ENCODE results near the gene WDFY3. TPM values are rescaled to one million over a fixed set of nuclear protein-coding genes. Genes with fewer than 3 reads are reported as not detected.

The WDFY3 gene
- total and polyA plus RNA-seq, 9 of the 15 experiments (the other 6 are each of a cell fraction or from before 2014, with no cell fraction given): 0.58 to 13.5 (median 9.4) TPM

DNA sequence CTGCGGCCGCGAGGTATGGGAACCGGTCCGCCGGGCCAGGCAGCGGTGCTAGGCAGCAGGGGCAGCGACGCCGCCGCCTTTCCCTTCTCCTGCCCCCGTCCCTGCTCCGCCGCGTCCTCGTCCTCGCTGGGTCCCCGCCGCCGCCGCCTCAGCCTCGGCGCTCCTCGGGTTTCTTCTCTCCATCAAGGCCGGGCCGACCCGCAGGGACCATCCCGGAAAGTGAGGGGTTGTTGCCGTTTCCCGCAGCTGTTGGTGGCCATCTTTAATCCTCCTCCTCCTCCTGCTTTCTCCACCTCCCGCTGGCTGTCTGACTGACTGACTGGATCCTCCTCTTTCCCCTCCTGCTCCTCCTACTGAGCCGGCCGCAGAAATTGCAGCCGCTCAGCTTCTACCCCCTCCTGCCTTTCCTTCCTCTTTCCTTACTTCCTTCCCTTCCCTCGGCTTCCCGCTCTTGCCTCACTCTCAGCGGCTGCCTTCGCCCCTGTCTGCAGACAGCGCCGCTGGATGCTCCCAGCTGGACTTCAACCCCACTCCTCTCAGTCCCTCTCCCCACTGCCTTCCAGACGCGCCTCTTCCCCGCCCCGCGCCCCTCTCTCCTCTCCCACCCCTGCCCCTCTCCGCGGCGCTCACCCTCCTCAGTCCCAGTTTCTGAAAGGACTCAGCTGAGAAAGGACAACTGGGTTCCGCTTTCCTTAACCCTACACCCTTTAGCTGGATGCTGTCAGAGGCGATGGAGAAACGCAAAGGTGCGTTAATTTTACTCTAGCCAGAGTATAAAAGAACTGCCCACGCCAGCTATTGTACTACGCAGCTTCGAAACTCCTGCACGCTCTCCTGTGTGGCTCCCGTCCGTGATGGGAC is at the start of gene WDFY3 (continued):
- TF ChIP-seq, protein P1, sequence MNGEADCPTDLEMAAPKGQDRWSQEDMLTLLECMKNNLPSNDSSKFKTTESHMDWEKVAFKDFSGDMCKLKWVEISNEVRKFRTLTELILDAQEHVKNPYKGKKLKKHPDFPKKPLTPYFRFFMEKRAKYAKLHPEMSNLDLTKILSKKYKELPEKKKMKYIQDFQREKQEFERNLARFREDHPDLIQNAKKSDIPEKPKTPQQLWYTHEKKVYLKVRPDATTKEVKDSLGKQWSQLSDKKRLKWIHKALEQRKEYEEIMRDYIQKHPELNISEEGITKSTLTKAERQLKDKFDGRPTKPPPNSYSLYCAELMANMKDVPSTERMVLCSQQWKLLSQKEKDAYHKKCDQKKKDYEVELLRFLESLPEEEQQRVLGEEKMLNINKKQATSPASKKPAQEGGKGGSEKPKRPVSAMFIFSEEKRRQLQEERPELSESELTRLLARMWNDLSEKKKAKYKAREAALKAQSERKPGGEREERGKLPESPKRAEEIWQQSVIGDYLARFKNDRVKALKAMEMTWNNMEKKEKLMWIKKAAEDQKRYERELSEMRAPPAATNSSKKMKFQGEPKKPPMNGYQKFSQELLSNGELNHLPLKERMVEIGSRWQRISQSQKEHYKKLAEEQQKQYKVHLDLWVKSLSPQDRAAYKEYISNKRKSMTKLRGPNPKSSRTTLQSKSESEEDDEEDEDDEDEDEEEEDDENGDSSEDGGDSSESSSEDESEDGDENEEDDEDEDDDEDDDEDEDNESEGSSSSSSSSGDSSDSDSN (IDR thresholded peaks at IDR 0.05; ENCODE audit: borderline replicate concordance in 1 of 2, low read depth in 2 of 2, low read length in 2 of 2): peak; percentile 24 to 71; a peak in 2 of 4 replicates
- TF ChIP-seq NRF1 (conservative IDR thresholded peaks at IDR 0.05 in 1 of 2, IDR thresholded peaks at IDR 0.05 in 1 of 2) (peak in 1 of 2 experiments; percentile 9; a peak in 1 of 4 replicates), SP1 (CRISPR knock-in tag; IDR thresholded peaks at IDR 0.05) (0 out of 2 replicates have a peak, but pooled peaks have one; percentile 24), POLR2H (tag; IDR thresholded peaks at IDR 0.05; ENCODE audit: low read depth) (peak; percentile 72), HDGF (IDR thresholded peaks at IDR 0.05) (0 out of 2 replicates have a peak, but pooled peaks have one; percentile 23), HCFC1 (IDR thresholded peaks at IDR 0.05; ENCODE audit: low read depth, low read length) (no peak), CBX1 (IDR thresholded peaks at IDR 0.05; ENCODE audit: low read depth) (peak; percentile 41; the same call in 1 of the 2 replicates), ZSCAN29 (IDR thresholded peaks at IDR 0.05) (no peak), YY1 (IDR thresholded peaks at IDR 0.05; ENCODE audit: borderline replicate concordance in 1 of 3, control insufficient read depth in 1 of 3, extremely low read depth in 1 of 3, insufficient read depth in 3 of 3, insufficient read length in 1 of 3, insufficient replicate concordance in 2 of 3, low read depth in 1 of 3, low read length in 2 of 3) (peak; percentile 60 to 91 (median 75)), SUPT5H (IDR thresholded peaks at IDR 0.05) (peak; percentile 71), CREM (IDR thresholded peaks at IDR 0.05; ENCODE audit: low read depth) (no peak), RB1 (IDR thresholded peaks at IDR 0.05; ENCODE audit: low read depth) (no peak), MTA1 (IDR thresholded peaks at IDR 0.05; ENCODE audit: borderline replicate concordance) (peak; percentile 47; the same call in 1 of the 2 replicates), KAT2B (IDR thresholded peaks at IDR 0.05; ENCODE audit: low read depth, low read length) (no peak), SIN3B (IDR thresholded peaks at IDR 0.05; ENCODE audit: low read depth) (no peak)
- TF ChIP-seq, protein P2, sequence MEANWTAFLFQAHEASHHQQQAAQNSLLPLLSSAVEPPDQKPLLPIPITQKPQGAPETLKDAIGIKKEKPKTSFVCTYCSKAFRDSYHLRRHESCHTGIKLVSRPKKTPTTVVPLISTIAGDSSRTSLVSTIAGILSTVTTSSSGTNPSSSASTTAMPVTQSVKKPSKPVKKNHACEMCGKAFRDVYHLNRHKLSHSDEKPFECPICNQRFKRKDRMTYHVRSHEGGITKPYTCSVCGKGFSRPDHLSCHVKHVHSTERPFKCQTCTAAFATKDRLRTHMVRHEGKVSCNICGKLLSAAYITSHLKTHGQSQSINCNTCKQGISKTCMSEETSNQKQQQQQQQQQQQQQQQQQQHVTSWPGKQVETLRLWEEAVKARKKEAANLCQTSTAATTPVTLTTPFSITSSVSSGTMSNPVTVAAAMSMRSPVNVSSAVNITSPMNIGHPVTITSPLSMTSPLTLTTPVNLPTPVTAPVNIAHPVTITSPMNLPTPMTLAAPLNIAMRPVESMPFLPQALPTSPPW (CRISPR knock-in tag; IDR thresholded peaks at IDR 0.05): peak; percentile 50; the same call in 1 of the 2 replicates
- TF ChIP-seq, protein P3, sequence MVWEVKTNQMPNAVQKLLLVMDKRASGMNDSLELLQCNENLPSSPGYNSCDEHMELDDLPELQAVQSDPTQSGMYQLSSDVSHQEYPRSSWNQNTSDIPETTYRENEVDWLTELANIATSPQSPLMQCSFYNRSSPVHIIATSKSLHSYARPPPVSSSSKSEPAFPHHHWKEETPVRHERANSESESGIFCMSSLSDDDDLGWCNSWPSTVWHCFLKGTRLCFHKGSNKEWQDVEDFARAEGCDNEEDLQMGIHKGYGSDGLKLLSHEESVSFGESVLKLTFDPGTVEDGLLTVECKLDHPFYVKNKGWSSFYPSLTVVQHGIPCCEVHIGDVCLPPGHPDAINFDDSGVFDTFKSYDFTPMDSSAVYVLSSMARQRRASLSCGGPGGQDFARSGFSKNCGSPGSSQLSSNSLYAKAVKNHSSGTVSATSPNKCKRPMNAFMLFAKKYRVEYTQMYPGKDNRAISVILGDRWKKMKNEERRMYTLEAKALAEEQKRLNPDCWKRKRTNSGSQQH (CRISPR knock-in tag; IDR thresholded peaks at IDR 0.05): peak; percentile 74; the same call in 1 of the 2 replicates
- TF ChIP-seq, protein P4, sequence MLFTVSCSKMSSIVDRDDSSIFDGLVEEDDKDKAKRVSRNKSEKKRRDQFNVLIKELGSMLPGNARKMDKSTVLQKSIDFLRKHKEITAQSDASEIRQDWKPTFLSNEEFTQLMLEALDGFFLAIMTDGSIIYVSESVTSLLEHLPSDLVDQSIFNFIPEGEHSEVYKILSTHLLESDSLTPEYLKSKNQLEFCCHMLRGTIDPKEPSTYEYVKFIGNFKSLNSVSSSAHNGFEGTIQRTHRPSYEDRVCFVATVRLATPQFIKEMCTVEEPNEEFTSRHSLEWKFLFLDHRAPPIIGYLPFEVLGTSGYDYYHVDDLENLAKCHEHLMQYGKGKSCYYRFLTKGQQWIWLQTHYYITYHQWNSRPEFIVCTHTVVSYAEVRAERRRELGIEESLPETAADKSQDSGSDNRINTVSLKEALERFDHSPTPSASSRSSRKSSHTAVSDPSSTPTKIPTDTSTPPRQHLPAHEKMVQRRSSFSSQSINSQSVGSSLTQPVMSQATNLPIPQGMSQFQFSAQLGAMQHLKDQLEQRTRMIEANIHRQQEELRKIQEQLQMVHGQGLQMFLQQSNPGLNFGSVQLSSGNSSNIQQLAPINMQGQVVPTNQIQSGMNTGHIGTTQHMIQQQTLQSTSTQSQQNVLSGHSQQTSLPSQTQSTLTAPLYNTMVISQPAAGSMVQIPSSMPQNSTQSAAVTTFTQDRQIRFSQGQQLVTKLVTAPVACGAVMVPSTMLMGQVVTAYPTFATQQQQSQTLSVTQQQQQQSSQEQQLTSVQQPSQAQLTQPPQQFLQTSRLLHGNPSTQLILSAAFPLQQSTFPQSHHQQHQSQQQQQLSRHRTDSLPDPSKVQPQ (CRISPR knock-in tag; IDR thresholded peaks at IDR 0.05; ENCODE audit: borderline replicate concordance): no peak
